EH (cell line): Measurements from ENCODE around the gene NUP50.

Experiments used
- DNase-seq: peaks from one replicate; pipeline ENCODE4 v3.0.0-alpha.2; 2015; ENCODE audit warnings: low read depth

Gene NUP50

DNA sequence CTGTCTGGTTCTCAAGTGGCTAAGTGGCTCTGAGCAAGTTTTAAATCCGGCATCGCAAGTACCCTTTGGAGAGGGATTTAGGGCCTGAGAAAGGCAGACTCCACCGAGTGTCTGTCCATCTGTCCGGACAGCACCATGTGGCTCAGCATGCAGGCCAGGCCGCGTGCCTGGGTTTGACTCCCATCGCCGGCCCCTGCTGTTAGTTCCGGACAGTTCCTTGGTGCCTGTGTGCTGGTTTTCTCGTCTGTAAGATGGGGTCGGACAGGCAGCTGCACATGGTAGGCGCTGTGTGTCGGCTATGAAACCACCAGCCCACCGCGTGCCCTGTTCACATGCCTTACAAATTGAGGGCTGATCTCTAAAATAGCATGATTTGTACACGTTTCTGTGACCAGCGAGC is 31.0 kb downstream of the NUP50 start:
- no peak for DNase-seq

DNA sequence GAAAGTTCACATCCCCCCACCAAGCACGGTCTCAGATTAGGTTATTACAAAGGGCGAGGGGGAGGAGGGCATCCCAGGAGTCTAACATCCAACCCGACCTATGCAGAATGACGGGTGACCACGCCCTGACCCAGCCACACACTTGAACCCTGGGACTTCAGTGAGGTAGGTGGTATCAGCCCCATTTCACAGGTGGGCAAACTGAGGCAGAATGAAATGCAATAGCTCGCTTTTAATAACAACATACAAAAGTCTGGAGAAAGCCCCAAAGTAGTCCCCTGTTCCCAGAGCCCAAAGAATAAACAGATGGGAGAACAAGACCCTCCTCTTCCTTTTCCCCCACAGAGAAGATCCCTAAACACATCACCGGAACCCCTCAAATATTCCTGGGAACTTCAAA is 31.9 kb downstream of the NUP50 start:
- DNase-seq = no peak

DNA sequence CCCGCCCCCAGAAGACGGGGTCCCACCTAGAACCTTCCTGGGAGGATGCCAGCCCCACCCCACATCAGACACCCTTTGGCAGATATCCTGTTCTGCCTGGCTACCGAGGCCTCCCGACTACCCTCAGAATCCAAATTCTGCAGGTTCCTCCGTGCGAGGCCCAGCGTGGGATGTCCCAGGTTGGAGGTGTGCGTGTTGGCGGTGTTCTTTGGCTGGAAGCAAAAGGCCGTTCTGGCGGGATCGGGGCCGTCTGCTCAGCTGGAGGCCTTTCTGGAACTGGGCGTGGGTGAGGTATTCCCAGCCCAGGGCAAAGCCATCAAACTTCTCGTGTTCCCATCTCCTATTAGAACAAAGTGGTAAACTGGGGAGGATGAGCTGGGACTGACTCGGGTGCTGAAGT is 32.6 kb downstream of the NUP50 start:
- DNase-seq = no peak

DNA sequence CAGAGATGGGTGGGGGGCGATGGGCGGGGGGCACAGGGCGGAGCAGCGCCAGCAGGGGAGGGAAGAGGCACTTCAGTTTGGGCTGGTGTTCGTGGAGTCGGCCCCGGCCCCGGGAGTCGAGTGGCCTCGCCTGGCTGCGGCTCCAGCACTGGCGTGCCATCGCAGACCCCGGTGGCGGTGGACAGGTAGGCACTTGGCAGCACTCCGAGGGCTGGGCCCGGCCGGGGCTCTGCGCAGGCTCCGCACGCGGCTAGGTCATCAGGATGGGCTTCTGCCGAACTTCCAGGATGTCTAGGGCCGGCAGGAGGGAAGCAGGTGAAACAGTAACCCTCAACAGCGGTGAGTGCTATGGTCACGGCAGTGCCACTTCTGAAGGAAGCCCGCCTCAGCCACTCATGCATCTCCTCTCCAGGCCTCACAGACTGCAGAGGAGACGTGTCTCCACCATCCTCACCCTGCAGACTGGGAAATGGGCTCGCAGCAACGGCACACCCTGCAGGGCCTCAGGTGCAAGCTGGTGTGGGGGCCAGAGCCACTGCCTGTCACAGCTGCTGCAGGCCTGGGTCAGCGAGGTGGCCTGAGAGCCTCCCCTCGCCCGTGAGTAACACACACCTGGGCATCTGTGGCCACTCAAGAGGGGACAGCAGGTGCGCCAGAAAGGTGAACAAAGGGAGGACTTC is 33.3 kb downstream of the NUP50 start:
- no peak for DNase-seq

DNA sequence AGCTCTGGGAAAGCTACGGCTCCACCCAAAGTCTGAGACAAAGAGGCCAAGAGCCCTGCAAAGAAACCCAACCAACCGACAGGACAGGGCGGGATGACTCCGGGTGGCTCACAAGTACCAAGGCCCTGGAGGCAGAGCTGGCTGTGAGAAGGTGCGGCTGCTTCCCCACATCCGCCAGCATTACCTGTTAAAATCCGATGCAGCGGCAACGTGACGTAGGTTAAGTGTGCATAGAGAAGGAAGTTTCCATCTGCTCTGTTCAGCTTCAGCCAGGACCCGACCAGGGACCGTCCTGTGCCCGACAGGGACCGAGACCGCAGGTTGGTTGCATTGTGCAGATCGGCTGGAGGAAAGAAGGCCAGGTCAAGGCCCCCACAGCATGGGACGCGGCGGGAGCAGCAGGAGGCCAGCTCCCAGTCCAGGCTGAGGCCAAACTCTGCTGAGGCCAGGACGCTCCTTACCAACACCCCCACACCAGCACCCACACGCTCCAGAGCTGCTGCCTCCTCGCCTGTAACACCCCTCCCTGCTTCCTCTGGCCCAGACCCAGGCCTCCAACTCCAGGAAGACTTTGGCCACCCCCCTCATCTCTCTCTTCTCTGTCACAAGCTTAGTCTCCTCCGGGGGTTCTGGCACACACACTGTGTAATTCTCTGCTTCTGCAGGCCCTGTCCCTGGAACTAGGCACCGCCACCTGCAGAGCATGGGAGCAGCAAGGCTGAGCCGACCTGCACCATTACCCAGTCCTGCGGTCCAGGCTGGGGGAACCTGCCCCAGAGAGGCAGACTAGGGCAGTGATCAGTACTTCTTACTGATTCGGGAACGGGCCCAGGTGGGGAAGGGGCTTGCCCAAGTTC is 34.1 kb downstream of the NUP50 start:
- DNase-seq = no peak

DNA sequence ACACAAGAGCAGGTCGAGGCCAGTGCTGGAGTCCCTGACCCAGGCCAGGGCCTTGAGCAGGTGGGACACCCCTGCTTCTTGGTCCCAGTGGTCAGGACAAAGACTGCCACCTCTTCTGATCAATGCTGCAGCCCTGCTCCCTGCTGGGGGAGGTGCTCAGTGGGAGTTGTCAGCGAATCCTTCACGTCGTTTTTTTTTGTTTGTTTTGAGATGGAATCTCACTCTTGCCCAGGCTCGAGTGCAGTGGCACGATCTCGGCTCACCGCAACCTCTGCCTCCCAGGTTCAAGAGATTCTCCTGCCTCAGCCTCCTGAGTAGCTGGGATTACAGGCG is 34.7 kb downstream of the NUP50 start:
- DNase-seq = no peak

DNA sequence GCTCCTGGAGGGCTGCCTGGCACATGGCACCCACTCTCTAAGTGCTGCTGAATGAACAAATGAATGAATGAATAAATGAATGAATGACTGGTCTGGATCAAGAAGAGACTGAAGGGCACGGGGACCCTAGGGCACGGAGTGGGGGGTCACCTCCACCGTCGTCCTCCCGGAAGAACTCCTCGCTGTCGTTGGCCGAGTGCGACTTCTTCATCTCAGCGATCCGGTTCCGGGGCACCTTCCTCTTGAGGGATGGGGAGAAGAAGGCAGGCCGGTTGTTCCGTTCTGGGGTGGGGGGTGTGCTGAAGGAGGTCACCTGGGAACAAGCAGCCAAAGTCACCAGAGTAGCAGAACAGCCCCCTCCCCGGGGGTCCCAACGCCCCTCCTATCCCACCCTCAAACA is 36.0 kb downstream of the NUP50 start:
- no peak for DNase-seq

DNA sequence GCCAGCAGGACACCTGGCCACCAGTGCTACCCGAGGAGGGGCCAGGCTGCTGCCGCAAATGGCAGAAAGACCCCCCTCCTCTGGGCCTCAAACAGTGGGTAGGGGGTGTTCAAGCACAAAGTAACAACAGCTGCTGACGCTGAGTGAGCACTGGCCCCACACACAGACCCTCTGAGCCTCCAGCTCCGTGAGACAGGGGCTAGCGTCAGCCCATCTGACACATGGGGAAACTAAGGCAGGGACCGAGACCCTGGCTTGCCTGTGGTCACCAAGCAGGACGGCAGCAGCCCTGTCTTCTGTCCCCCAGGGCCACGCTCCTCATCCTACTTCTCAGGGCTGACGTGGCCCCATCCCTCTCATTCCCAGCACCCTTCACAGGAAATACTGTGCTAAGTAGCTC is 36.5 kb downstream of the NUP50 start:
- DNase-seq = no peak

DNA sequence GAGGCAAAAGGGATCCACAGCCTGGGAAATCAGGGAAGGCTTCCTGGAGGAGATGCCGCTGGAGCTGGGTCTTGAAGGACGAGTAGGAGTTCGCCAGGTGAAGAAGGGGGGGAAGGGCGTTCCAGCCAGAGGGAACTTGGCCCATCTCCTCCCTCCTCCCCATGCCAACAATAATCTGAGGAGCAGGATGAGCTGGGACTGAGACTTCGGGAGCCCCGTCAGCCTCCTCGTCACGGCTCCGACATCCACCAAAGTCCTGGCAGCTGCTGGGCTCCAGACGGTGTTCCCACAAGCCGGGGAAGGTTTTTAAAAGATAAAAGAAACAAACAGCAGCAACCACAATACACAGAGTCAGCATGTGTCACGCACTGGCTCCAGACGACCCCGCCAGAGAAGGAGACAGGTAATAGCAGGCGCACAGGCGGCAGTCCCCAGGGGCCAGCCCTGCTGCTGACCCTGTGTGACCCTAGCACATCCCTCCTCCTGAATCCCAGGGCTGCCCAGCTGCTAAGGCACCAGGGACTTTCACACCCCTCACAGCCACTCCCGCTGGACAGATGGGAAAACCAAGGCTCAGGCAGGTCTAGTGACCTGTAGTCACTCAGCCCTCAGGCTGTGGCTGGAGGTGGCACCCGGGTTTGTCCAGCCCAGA is 37.3 kb downstream of the NUP50 start:
- DNase-seq = peak; percentile 71

DNA sequence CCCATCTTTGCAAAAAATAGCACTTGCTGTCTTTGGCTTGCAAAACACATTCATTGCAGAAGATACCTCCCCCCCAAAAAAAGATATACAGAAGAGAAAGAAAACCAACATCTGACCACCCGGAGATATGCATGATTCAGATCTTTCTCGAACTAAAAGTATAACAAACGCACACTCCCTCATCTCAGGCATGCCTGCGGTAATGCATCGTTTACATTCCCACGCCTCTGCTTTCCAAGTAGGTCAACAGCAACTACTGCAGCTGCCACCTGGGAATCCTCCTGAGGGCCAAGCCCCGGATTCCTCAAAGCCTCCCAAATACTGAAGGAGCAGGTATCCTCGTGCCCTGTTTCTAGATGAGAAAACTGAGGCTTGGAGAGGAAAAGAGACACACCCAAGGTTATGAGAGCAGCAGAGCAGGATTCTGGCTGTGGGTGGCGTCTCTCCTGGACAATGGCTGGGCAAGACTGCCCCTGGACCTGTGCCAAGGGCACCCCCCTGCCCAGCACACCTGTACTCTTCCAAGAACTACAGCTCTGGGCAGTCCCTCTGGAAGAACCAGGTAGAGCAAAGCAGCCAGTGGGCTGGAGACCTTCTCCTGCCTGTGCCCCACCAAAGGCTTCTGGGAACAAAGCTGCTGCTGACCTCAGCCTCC is 38.1 kb downstream of the NUP50 start:
- peak; percentile 96 for DNase-seq

DNA sequence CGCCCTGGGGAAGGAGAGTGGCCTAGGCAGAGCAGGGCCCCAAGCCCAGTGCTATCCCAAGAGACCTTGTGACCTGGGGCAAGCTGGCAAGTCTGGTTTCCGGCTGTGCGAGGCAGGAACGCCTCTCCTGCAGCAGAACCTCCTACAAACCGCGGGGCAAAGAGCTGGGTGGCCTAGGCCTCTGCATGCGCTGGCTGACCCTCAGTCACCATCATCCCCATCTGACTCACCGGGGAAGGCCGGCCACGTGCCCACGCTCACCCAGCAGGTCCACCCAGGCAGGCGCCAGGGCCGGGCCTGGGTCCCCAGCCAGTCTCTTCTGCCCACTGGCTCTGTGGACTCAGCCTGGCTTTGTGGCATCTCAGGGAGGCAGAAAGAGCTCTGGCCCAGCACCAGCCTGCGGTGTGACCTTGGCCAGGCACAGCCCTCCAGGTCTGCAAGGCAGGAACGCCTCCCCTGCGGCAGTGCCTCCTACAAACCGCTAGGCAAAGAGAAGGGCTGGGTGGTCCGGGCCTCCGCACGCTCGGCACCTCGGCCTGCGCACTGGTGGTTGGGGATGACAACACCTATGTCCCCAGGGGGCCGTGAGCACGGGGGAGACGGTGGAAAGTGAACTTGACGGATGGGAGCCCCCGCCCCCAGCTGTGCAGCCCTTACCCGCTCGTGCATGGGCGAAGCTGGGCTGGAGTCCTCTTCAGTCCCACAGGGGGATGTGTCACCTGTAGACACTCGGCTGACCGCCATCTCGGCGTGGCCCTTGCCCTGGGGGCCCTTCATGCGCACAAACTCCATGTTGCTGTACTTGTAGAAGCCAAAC is 38.8 kb downstream of the NUP50 start:
- no peak for DNase-seq

DNA sequence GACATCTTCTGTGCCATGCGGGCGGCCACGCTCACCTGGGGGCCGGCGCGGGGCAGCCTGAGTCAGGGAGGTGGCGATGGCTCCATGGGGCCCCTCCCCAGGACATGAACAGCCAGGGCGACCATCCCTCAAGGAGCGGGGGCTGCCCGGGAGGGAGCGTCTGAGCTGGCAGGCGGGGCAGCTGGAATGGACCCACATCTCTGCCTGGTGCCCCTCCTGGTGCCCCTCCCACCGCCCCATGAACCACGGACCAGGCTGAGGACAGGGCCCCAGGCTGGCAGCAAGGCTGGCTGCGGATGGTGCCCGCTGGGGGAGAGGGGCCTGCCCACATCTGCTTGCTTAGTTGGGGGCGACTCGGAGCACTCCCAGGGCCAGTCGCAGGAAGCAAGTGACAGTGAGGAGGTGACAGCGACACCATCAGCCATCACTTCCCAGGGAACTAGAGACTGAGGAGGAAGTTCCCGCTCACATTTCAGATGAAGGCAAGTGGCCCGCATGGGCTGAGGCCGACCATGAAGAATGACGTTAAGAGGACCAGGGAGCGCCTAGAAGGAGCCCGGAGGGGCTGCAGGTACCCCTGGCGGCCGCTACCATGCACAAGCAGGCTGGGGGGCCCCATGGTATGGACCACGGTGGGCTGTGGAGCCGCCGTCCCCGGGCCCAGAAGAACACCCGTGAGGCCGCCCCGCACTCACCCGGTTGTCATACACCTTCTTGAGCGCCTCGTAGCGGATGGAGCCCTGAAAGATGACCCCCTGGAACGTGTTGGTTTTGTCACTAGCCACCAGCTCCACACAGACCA is 39.6 kb downstream of the NUP50 start:
- no peak for DNase-seq

DNA sequence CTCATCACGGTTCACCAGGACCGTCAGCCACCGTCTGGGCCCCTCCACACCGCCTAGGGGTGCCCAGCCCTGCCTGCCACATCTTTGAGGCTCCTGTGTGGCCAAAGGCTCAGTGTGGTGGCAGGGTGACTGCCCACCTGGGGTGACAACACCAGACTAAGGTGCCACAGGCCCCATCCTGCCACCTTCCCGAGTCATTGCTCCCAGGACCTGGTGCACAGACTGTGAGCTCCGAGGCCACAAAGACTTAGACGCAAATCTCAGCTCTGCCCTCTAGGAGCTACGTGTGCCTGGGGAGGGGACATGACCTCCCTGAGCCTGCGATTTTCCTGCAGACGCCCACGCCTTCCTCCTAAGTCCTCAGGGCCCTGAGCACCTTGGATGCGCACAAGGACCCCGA is 40.5 kb downstream of the NUP50 start:
- DNase-seq = no peak

DNA sequence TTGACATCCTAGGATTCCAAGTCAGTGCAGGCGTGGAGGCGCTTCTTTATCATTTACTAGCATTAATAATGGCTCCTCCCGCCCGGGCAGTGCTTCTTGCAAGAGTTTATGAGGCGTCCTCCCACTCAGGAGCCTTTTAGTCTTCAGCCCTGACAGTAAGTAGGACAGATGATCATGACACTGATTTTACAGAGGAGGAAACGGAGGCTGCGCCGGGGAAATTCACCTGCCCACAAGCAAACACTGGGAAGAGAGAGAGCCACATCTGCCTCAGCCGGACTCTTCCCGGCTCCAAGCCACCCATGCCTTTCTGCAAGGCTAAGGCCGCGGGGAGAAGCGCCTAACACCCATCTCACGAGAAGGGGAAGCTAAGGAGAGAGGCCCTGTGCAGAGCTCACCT is 41.1 kb downstream of the NUP50 start:
- no peak for DNase-seq

DNA sequence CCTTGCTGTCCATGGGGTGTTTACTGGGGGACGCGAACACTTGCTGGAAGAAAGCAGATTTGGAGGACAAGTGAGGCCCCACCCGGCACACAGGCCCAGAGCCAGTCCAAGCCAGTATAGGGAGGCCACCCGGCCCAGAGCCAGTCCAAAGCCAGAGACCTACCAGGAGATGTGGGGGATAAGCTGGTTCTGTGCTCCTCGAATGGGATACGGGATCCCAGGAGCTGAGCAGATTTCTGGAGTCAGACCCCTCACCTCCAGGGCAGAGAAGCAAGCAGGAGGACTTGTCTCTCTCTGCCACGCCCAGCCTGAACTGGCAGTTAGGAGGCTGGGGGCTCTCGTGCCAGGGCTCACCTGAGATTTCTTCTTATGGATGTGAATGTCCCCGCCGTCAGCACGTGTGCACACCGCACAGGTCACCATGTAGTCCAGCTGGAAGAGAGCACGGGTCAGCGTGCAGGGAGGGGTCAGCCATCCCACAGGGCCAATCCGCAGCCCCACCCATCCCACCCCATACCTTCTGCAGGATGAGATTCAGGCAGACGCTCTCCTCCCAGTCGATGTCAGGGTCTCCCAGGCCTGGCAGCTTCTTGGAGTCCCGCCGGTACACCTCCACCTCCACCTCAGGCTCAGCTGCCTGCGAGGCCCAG is 41.7 kb downstream of the NUP50 start:
- DNase-seq = no peak

DNA sequence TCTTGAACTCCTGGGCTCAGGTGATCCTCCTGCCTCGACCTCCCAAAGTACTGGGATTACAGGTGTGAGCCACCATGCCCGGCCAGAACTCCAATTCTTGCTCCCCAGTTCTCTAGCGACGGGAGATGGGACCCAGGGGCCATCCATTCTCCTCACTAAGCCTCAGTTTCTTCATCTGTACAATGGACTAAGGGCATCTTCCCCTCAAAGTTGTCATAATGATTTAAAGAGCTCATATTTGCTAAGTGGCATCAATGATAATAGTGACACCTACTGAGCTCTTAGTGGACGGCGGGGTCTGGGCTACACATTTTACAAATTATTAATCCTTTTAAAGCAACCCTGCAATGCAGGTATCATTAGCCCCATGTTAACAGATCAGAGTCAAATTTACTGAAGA is 42.5 kb downstream of the NUP50 start:
- DNase-seq = no peak

DNA sequence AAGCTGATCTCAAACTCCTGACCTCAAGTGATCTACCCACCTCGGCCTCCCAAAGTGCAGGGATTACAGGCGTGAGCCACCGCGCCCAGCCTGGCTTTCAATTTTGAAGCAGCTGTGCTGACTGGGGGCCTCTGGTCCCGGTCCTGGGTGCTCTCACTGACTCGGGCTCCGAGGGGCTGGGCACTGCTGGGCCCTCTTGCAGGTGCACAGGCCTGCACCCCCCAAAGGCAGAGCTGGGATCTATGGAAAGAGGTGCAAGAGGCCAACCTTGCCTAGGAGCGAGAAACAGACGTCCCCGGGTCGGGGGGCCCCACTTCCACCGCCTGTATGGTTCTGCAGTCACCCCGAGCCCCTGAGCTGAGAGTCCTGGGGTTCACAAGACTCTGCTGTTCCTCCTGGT is 43.8 kb downstream of the NUP50 start:
- DNase-seq = no peak

DNA sequence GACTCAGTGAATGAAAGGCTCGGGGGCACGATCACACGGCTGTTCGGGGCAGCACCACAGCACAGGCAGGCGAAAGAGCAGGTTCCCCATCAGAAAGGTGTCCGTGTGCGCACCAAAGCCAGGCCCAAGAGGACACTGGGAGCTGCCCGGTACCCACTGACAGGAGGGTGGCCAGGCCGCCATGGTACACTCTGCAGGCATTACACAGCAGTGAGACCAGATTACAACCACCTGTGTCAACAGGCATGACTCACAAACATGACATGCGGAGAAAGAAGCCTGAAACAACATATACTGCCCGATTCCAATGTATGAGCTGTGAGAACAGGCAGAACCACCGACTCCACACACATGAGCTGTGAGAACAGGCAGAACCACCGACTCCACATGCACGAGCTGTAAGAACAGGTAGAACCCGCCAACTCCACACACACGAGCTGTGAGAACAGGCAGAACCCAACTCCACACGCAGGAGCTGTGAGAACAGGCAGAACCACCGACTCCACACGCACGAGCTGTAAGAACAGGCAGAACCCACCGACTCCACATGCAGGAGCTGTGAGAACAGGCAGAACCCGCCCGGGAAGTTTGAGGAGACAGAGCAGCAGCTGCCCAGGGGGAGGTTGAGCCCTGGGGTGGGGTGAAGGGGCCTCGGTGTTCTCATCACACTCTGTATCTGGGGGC is 44.4 kb downstream of the NUP50 start:
- DNase-seq = peak; percentile 77

DNA sequence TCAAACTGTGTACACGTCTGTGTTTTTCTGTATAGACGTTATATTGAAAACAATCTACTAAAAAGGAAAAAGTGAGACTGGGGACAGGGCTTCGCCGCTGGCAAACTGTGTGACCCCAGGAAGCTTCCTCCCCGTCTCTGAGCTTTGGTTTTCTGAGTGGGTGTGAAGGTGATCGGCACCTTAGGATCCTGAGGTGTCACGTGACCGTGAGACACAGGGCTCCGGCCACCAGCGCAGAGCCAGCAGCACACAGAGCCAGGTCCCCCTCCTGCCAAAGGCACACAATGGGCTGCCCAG is 44.9 kb downstream of the NUP50 start:
- no peak for DNase-seq
